ENCODE data around the gene GSK3A. TPM values are rescaled to one million over a fixed set of nuclear protein-coding genes. Genes with fewer than 3 reads are reported as not detected.

The GSK3A gene
- total RNA-seq, 1 experiment from 2014 or later = 70.1 TPM

DNA sequence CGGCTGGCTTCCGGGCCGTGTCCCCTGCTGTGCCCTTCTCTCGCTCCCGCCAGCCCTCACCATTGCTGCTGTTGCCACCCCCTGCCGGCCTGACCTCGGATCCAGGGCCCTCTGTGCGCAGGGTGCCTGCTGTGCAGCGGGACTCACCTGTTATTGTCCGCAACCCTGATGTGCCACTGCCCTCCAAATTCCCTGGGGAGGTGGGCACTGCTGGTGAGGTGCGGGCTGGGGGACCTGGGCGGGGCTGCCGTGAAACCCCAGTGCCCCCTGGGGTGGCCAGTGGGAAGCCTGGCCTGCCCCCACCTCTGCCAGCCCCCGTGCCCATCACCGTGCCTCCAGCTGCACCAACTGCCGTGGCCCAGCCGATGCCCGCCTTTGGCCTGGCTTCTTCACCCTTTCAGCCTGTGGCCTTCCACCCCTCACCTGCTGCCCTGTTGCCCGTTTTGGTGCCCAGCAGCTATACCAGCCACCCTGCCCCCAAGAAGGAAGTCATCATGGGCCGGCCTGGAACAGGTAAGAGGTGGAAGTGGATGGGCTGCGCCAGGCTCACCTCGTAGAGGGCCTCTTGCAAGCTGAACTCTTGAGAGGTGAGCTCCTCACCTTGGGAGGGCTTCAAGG lies 31.8 kb upstream of the GSK3A start:
- intact Hi-C loops (cut with micrococcal nuclease; ENCODE audit: unreplicated experiment) = no loop called here
- ChIA-PET POLR2A (ENCODE audit: low non-redundant PET) (no interaction called here), CTCF (no interaction called here)
- H3K4me3 ChIP-seq (ENCODE audit: low read depth, low read length, poor library complexity, severe bottlenecking) = no peak overlapping the region
- H3K27me3 ChIP-seq (replicated peaks; ENCODE audit: insufficient read depth, low read depth, low read length, poor library complexity) = no peaks in the 10 kb centered on the region
- H3K36me3 ChIP-seq (ENCODE audit: insufficient read depth, low read length, poor library complexity, severe bottlenecking) = peaks cover 8% of the 10 kb centered on the region
- no peak for DNase-seq (ENCODE audit: low spot score)
- no peaks in the 10 kb centered on the region for H3K9me3 ChIP-seq (ENCODE audit: low read depth, low read length, poor library complexity, severe bottlenecking)
- H3K4me1 ChIP-seq (ENCODE audit: insufficient read depth, low read length, poor library complexity, severe bottlenecking) = peaks cover 27% of the 10 kb centered on the region
- no TSS peak for BruUV-seq (replicated peaks)
- TF ChIP-seq CTCF (conservative IDR thresholded peaks at IDR 0.05; ENCODE audit: low read depth, low read length) = no peak
- no peak for TF ChIP-seq EZH2 (IDR thresholded peaks at IDR 0.05; ENCODE audit: borderline replicate concordance, low read depth, low read length, poor library complexity, severe bottlenecking)
- H3K27ac ChIP-seq (ENCODE audit: low read depth, low read length, poor library complexity, severe bottlenecking) = no peak overlapping the region

DNA sequence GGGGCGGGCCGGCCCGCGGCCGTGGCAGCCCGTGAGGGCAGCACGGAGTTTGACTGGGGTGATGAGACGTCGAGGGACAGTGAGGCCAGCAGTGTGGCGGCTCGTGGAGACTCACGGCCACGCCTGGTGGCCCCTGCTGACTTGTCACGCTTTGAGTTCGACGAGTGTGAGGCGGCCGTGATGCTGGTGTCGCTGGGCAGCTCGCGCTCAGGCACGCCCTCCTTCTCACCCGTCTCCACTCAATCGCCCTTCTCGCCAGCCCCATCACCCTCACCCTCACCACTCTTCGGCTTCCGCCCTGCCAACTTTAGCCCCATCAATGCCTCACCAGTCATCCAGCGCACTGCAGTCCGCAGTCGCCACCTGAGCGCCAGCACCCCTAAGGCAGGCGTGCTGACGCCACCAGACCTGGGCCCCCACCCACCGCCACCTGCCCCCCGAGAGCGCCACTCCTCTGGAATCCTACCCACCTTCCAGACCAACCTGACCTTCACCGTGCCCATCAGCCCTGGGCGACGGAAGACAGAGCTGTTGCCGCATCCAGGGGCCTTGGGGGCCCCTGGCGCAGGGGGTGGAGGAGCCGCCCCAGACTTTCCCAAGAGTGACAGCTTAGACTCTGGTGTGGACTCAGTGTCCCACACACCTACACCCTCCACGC lies 31.1 kb upstream of the GSK3A start:
- peaks cover 22% of the 10 kb centered on the region for H3K4me1 ChIP-seq (ENCODE audit: insufficient read depth, low read length, poor library complexity, severe bottlenecking)
- H3K27ac ChIP-seq (ENCODE audit: low read depth, low read length, poor library complexity, severe bottlenecking) = no peak overlapping the region
- H3K9me3 ChIP-seq (ENCODE audit: low read depth, low read length, poor library complexity, severe bottlenecking) = no peaks in the 10 kb centered on the region
- no peaks in the 10 kb centered on the region for H3K27me3 ChIP-seq (replicated peaks; ENCODE audit: insufficient read depth, low read depth, low read length, poor library complexity)
- TF ChIP-seq EZH2 (IDR thresholded peaks at IDR 0.05; ENCODE audit: borderline replicate concordance, low read depth, low read length, poor library complexity, severe bottlenecking) = no peak
- no peak for TF ChIP-seq CTCF (conservative IDR thresholded peaks at IDR 0.05; ENCODE audit: low read depth, low read length)
- ChIA-PET POLR2A (ENCODE audit: low non-redundant PET) (no interaction called here), CTCF (no interaction called here)
- no peak overlapping the region for H3K4me3 ChIP-seq (ENCODE audit: low read depth, low read length, poor library complexity, severe bottlenecking)
- peaks cover 8% of the 10 kb centered on the region for H3K36me3 ChIP-seq (ENCODE audit: insufficient read depth, low read length, poor library complexity, severe bottlenecking)
- intact Hi-C loops (cut with micrococcal nuclease; ENCODE audit: unreplicated experiment) = no loop called here
- BruUV-seq (replicated peaks) = no TSS peak
- DNase-seq (ENCODE audit: low spot score) = no peak

GRCh38 chr19:42272989-42273406 lies 30.6 kb upstream of the GSK3A start:
- CTCF ChIA-PET = interaction anchor here (0.6 kb wide), 1 partner anchor 111 kb away, joined by 3 read pairs; no protein-coding TSS in a partner anchor

More at GRCh38 chr19:42272989-42273406, 30.6 kb upstream of the GSK3A start:
- no peak for DNase-seq (ENCODE audit: low spot score)
- no TSS peak for BruUV-seq (replicated peaks)
- Histone ChIP-seq H3K4me1 (ENCODE audit: insufficient read depth, low read length, poor library complexity, severe bottlenecking) (peaks cover 17% of the 10 kb centered on the region), H3K27ac (ENCODE audit: low read depth, low read length, poor library complexity, severe bottlenecking) (no peak overlapping the region), H3K27me3 (replicated peaks; ENCODE audit: insufficient read depth, low read depth, low read length, poor library complexity) (no peaks in the 10 kb centered on the region), H3K9me3 (ENCODE audit: low read depth, low read length, poor library complexity, severe bottlenecking) (no peaks in the 10 kb centered on the region), H3K36me3 (ENCODE audit: insufficient read depth, low read length, poor library complexity, severe bottlenecking) (peaks cover 8% of the 10 kb centered on the region), H3K4me3 (ENCODE audit: low read depth, low read length, poor library complexity, severe bottlenecking) (no peak overlapping the region)
- intact Hi-C loops (cut with micrococcal nuclease; ENCODE audit: unreplicated experiment) = no loop called here
- TF ChIP-seq EZH2 (IDR thresholded peaks at IDR 0.05; ENCODE audit: borderline replicate concordance, low read depth, low read length, poor library complexity, severe bottlenecking) (no peak), CTCF (conservative IDR thresholded peaks at IDR 0.05; ENCODE audit: low read depth, low read length) (no peak)
- POLR2A ChIA-PET (ENCODE audit: low non-redundant PET) = no interaction called here
